GM12801 (cell line): Measurements from ENCODE around the gene SLC35F2.

Experiments
- CTCF ChIP-seq: IDR thresholded peaks from one replicate; pipeline ENCODE4 v1.5.1; 2011; ENCODE audit warnings: control low read depth; ENCODE audit not compliant: insufficient read length; ENCODE audit errors: extremely low read depth

SLC35F2 gene

GRCh38 chr11:107778839-107779517 is 79.6 kb downstream of the SLC35F2 start:
- no peak for TF ChIP-seq CTCF

GRCh38 chr11:107777110-107777509 is 81.5 kb downstream of the SLC35F2 start:
- TF ChIP-seq CTCF = no peak

- no peak for TF ChIP-seq CTCF
Measured at GRCh38 chr11:107776062-107776461, 82.5 kb downstream of the SLC35F2 start.

GRCh38 chr11:107770551-107770951 is 88.0 kb downstream of the SLC35F2 start:
- no peak for TF ChIP-seq CTCF

- TF ChIP-seq CTCF = no peak
Measured at GRCh38 chr11:107769189-107769588, 89.4 kb downstream of the SLC35F2 start.

GRCh38 chr11:107757661-107758060 is 100.9 kb downstream of the SLC35F2 start:
- no peak for TF ChIP-seq CTCF

GRCh38 chr11:107756553-107756952 is 102.0 kb downstream of the SLC35F2 start:
- no peak for TF ChIP-seq CTCF
